SK-MEL-5 (cell line): ENCODE measurements around the gene LYRM1. TPM values are rescaled to one million over a fixed set of nuclear protein-coding genes. Genes with fewer than 3 reads are reported as not detected.

Experiments used
- DNase-seq: peaks from one replicate; pipeline ENCODE4 v3.0.0-alpha.2; 2016; ENCODE audit warnings: low read depth, low spot score
- in situ Hi-C: cut with HindIII; loops from 2 replicates; pipeline ENCODE4 v1.10.0; 2016; ENCODE audit warnings: low sequenced_read_pairs, high pct_unique_total_duplicates, low pct_unique_long_range_greater_than_20kb
- total RNA-seq: library from RNA; depleted of rRNA; stranded (reverse); fragments of >200 nt; shearing (Covaris generic); gene quantifications from 2 replicates; pipeline ENCODE4 v1.2.3, GENCODE V29; 2014

Gene LYRM1
- total RNA-seq, 1 experiment from 2014 or later: 29.0 TPM

DNA sequence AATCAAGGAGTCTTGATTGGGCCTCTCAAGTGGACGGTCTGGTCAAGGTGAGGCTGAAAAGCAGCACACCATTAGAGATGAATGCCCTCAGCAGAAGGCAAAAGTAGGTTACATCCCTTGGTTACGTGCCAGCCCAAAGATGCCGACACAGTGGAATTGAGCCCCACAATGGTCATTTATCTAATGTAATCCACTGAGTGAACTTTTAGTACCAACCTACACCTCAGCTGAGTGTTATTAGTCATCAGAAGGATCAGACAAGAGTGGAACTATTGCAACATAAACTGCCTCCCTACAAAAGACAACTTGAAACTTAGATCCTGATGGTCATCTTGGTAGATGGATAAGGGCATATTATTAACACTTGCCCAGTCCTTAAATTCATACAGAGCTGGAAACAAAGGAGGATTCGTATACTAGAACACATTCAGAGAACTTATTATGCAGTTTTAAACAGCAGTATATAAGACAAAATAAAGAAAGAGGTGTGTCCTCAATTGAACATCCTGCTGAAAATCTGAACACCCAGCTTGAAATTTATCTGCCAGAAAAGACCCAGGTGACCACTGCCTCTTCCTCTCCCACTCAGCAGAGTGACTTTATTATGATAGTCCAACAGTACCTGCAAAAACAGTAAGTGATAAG is 3.2 kb upstream of the LYRM1 start:
- peak; percentile 42 for DNase-seq
- in situ Hi-C loops: no loop called here

- in situ Hi-C loops: no loop called here
- DNase-seq: no peak
Observed at GRCh38 chr16:20897922-20898321, 2.6 kb upstream of the LYRM1 start.

DNA sequence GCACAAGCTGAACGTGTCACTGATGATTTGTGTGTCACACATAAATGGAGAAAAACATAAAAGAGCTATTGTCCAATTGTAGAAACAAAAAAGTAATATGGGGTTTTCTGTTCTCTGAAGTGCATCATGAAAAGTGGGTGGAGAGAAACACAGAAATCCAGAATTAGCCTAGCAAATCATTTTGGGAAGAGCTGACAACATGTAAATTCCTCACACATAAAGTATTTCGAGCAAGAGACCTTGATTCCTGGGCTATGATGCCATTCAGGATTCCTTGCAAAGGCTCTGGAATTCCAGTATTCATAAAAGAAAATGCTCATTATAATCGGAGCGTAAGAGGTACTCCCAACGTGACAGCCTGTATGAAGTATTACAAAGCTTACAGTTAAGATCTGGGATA is 1.5 kb upstream of the LYRM1 start:
- peak; percentile 32 for DNase-seq
- in situ Hi-C loops: no loop called here

- in situ Hi-C loops: no loop called here
- DNase-seq: no peak
Observed at GRCh38 chr16:20899477-20900298, 883 bp upstream of the LYRM1 start.

DNA sequence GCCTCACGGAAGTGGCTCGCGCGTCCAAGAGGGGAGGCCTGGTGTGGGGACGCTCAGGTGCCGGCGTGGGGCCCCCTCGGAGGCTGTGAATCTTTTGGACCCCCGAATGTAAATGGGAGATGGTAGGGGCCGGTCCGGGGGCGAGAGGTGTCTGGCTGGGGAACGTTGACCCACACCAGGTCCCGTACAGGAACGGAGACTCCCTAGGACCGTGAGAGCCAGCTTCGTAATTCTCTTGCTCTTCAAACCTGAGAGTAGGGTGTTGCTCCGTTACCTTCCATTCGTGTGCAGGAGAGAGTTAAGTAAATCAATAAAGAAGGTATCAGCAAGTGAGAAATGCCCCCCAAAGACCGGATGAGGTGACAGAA is 481 bp downstream of the LYRM1 start:
- in situ Hi-C loops: no loop called here
- DNase-seq: no peak

- no peak for DNase-seq
- in situ Hi-C loops: no loop called here
Observed at GRCh38 chr16:20901436-20902112, 1.0 kb downstream of the LYRM1 start.

GRCh38 chr16:20902426-20902825 is 1.9 kb downstream of the LYRM1 start:
- in situ Hi-C loops: no loop called here
- DNase-seq: no peak

DNA sequence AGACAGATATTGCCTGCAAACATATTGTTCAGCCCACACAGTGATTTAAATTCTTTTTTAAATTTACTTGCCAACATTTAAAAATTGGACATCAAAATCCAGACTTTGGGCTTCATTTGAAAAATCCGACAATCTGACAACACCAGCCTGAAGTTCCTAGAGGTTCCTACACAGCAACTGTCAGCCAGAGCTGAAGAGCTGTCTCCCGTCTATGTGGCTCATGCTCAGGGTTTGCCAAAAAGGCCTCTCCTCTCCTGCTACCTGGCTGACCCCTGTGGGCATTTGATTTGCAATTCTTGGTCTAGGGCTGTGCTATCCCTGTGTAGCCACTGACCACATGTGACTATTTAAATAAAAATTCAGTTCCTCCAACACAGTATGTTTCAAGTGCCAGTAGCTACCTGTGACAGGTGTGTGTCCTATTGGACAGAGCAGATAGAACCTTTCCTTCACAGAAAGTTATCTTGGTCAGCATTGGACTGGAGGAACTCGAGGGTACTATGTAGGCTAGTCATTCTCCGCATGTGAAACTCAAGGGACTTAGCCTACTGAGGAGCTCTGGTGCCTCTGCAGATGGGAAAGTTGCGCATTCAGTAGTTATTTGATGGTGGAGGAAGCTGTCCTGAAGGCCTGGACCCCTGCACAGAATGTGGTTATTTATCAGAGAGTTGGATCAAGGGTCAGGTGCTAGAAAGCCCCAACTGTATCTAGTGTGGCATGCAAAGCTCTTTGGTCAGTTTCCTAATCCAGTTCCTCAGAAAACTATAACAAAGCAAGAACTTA is 2.7 kb downstream of the LYRM1 start:
- in situ Hi-C loops: no loop called here
- no peak for DNase-seq

DNA sequence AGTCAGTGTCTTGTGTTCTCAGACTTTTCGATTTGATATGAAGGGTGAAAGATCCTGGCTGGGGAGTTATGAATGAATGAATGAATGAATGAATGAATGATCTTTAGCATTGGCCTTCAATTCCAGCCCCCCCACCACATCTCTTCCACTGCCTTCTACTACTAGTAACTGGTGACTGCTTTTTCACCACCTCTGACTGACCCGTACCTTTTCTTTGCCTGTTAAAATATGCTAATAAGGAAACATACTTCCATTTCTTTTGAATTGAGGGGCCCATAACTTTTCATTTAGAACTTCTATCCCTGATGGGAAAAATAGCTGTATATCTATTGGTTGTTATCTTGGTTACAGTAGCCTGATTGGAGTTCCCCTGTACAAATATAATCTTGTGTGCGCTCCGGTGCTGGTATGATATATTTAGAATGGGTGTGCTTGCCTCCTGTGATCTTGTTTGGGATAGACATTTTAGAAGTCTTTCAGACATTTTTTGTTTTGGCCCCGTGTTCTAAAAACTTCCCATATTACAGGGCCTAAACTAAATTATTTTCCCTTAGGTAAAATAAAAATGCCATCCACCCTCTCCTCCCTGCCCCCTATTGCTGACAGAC is 3.4 kb downstream of the LYRM1 start:
- in situ Hi-C loops: no loop called here
- DNase-seq: no peak

GRCh38 chr16:20904507-20905081 is 4.0 kb downstream of the LYRM1 start:
- DNase-seq: no peak
- in situ Hi-C loops: no loop called here

DNA sequence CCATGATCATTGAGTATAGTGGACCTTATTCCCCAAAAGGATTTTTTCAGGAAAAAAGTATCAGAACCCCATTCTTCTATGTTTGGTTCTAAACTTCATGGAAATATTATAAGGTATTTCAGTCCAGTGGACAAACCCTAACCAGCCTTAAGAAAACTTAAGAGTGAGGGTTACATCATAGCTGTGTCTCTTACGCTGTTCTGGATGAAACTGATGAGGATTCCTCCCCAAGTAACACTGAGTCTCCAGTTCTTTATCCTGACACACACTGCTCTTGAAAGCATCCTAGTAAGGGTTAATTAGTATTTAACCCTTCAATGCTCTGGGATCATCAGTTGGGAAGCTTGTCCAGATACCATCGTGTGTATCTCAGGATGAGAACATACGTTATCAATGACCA is 5.0 kb downstream of the LYRM1 start:
- no peak for DNase-seq
- in situ Hi-C loops: no loop called here

- in situ Hi-C loops: no loop called here
- DNase-seq: no peak
Observed at GRCh38 chr16:20906341-20907255, 6.0 kb downstream of the LYRM1 start.

DNA sequence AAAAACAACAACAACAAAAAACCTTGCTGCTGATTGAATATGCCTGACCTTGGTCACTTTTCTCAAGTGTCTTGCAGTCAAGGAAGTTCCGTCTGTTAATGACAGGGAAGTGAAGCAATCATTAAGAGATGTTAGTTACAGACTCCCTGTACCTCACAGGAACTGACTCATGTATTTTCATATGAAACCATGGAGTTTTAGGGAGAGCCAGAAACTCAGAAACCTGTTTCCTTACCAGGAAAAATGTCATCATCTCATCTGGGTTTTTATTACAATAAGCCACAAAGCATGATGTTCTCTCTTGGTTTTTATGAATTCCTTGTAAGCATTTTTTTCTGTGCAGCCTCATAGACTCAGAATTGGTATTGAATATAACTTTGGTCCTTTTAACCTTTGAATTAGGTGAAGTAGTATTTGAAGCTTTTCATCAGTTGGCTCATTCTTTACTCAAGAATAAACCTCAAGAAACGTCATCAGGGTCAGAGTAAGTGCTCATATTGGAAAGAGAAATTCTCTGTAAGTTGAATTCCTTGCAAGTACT is 10.3 kb downstream of the LYRM1 start:
- DNase-seq: no peak
- in situ Hi-C loops: no loop called here

- no peak for DNase-seq
- in situ Hi-C loops: no loop called here
Observed at GRCh38 chr16:20911361-20911760, 10.8 kb downstream of the LYRM1 start.

DNA sequence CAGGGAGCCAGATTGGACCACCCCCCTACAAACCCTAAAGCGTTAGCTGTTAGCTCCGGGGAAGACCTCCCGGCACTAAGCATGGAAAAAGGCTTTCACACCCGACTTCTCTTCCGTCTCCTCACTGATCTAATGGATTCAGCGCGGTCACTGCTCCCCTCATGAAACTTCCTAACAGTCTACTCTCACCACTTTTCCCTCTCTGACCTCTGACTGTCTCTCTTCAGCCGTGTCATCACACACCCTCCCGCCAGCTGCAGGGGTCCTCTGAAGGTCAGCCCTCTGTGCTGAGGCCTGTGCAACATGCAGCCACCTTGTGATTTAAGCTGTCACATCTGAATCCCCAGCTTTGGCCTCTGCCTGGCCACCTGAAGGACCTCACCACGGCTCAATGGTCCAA is 15.7 kb downstream of the LYRM1 start:
- no peak for DNase-seq
- in situ Hi-C loops: no loop called here

DNA sequence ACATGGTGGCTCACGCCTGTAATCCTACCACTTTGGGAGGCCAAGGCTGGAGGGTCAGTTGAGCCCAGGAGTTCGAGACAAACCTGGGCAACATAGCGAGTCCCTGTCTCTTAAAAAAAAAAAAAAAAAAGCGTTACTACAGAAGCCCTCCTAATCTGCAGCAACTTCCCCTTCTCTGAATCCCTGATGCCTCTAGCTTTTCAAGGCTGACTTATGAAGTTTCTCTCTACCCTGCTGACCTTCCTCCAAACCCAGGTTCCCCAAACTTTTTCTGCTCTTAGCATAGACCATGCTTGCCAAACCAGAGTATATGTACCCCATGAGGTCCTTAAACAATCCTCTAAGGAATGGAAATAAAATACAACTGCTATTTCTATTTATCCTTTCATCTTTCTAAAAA is 16.4 kb downstream of the LYRM1 start:
- in situ Hi-C loops: no loop called here

More for the DNA sequence above, 16.4 kb downstream of the LYRM1 start:
- DNase-seq: no peak
